ENCODE data around the gene B4GALNT4. TPM values are rescaled to one million over a fixed set of nuclear protein-coding genes. Genes with fewer than 3 reads are reported as not detected.
"Not testable (repeated sequence)": the region's sequence is repeated elsewhere in the genome, so short reads cannot be mapped to it uniquely, and the experiment has no call there.

Gene B4GALNT4
- polyA plus RNA-seq, 3 donors: 64.8 to 99.5 (median 72.8) TPM

GRCh38 chr11:396948-397548 lies 27.7 kb downstream of the B4GALNT4 start:
- peak in 7 of 11 donors; percentile 35 to 73 (median 67) for DNase-seq (ENCODE audit: extremely low read depth in 1 of 11, low read depth in 9 of 11, low spot score in 4 of 11)

GRCh38 chr11:398826-399225 lies 29.5 kb downstream of the B4GALNT4 start:
- no peak for DNase-seq (ENCODE audit: extremely low read depth in 1 of 11, low read depth in 9 of 11, low spot score in 4 of 11)

GRCh38 chr11:399731-400211 lies 30.5 kb downstream of the B4GALNT4 start:
- DNase-seq (ENCODE audit: extremely low read depth in 1 of 11, low read depth in 9 of 11, low spot score in 4 of 11): no peak

GRCh38 chr11:400241-400689 lies 31.0 kb downstream of the B4GALNT4 start:
- no peak for DNase-seq (ENCODE audit: extremely low read depth in 1 of 11, low read depth in 9 of 11, low spot score in 4 of 11)

- not testable (repeated sequence) for DNase-seq (ENCODE audit: extremely low read depth in 1 of 11, low read depth in 9 of 11, low spot score in 4 of 11)
Measured at GRCh38 chr11:401196-401595, 31.9 kb downstream of the B4GALNT4 start.

- DNase-seq (ENCODE audit: extremely low read depth in 1 of 11, low read depth in 9 of 11, low spot score in 4 of 11): no peak
Measured at GRCh38 chr11:403021-403760, 33.9 kb downstream of the B4GALNT4 start.

- no peak for DNase-seq (ENCODE audit: extremely low read depth in 1 of 11, low read depth in 9 of 11, low spot score in 4 of 11)
Measured at GRCh38 chr11:403761-404431, 34.6 kb downstream of the B4GALNT4 start.

GRCh38 chr11:404551-405264 lies 35.4 kb downstream of the B4GALNT4 start:
- DNase-seq (ENCODE audit: extremely low read depth in 1 of 11, low read depth in 9 of 11, low spot score in 4 of 11): no peak

- no peak for DNase-seq (ENCODE audit: extremely low read depth in 1 of 11, low read depth in 9 of 11, low spot score in 4 of 11)
Measured at GRCh38 chr11:405323-405953, 36.1 kb downstream of the B4GALNT4 start.

- no peak for DNase-seq (ENCODE audit: extremely low read depth in 1 of 11, low read depth in 9 of 11, low spot score in 4 of 11)
Measured at GRCh38 chr11:405954-406795, 36.9 kb downstream of the B4GALNT4 start.

- peak in 2 of 11 donors; percentile 51 to 56 for DNase-seq (ENCODE audit: extremely low read depth in 1 of 11, low read depth in 9 of 11, low spot score in 4 of 11)
Measured at GRCh38 chr11:406796-407650, 37.7 kb downstream of the B4GALNT4 start.

GRCh38 chr11:407651-408123 lies 38.4 kb downstream of the B4GALNT4 start:
- DNase-seq (ENCODE audit: extremely low read depth in 1 of 11, low read depth in 9 of 11, low spot score in 4 of 11): no peak

- no peak for DNase-seq (ENCODE audit: extremely low read depth in 1 of 11, low read depth in 9 of 11, low spot score in 4 of 11)
Measured at GRCh38 chr11:408154-409007, 39.1 kb downstream of the B4GALNT4 start.

GRCh38 chr11:409008-409599 lies 39.8 kb downstream of the B4GALNT4 start:
- no peak for DNase-seq (ENCODE audit: extremely low read depth in 1 of 11, low read depth in 9 of 11, low spot score in 4 of 11)

- no peak for DNase-seq (ENCODE audit: extremely low read depth in 1 of 11, low read depth in 9 of 11, low spot score in 4 of 11)
Measured at GRCh38 chr11:409600-410483, 40.5 kb downstream of the B4GALNT4 start.
